Thyroid gland (tissue), 4 donors: ENCODE results near the gene CSMD2.

Experiments
- POLR2A ChIP-seq, 2 donors: fragments of 450-650 bp; IDR thresholded peaks; one replicate each; pipeline ENCODE4 v1.6.1; 2017; ENCODE audit warnings: antibody characterized with exemption in 2 of 2, mild to moderate bottlenecking in 2 of 2, moderate library complexity in 1 of 2
- TF ChIP-seq, protein P1 (sequence below), 6 experiments: fragments of 200-600 bp in 3 of 6; fragments of 450-650 bp in 3 of 6; sonication (generic) in 3 of 6; IDR thresholded peaks; one replicate each; pipeline ENCODE4 v1.5.1; 2016 to 2019; ENCODE audit warnings: antibody characterized with exemption in 6 of 6, mild to moderate bottlenecking in 2 of 6, inconsistent platforms in 1 of 6, moderate library complexity in 1 of 6

GRCh38 chr1:33468531-33468930 lies 696.5 kb downstream of the CSMD2 start:
- TF ChIP-seq, protein P1, sequence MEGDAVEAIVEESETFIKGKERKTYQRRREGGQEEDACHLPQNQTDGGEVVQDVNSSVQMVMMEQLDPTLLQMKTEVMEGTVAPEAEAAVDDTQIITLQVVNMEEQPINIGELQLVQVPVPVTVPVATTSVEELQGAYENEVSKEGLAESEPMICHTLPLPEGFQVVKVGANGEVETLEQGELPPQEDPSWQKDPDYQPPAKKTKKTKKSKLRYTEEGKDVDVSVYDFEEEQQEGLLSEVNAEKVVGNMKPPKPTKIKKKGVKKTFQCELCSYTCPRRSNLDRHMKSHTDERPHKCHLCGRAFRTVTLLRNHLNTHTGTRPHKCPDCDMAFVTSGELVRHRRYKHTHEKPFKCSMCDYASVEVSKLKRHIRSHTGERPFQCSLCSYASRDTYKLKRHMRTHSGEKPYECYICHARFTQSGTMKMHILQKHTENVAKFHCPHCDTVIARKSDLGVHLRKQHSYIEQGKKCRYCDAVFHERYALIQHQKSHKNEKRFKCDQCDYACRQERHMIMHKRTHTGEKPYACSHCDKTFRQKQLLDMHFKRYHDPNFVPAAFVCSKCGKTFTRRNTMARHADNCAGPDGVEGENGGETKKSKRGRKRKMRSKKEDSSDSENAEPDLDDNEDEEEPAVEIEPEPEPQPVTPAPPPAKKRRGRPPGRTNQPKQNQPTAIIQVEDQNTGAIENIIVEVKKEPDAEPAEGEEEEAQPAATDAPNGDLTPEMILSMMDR (IDR thresholded peaks at IDR 0.05) = no peak
- no peak for TF ChIP-seq POLR2A (IDR thresholded peaks at IDR 0.05)
